Osteoblast (primary cell): ENCODE data around the gene RGS9BP. TPM values are rescaled to one million over a fixed set of nuclear protein-coding genes. Genes with fewer than 3 reads are reported as not detected.

Experiments
- DNase-seq: peaks from one replicate; pipeline ENCODE4 v3.0.0; 2011; ENCODE audit warnings: low spot score, mixed read lengths; ENCODE audit not compliant: insufficient read length; ENCODE audit errors: missing footprints
- H2AFZ ChIP-seq: 2 replicates; pipeline ENCODE4 v1.6.0; 2011; ENCODE audit warnings: mild to moderate bottlenecking, low read length
- H3K27ac ChIP-seq: 2 replicates; pipeline ENCODE4 v1.5.1; 2011; ENCODE audit warnings: mild to moderate bottlenecking, low read depth, low read length, moderate library complexity
- H3K27me3 ChIP-seq: 2 replicates; pipeline ENCODE4 v1.6.0; 2012; ENCODE audit warnings: mild to moderate bottlenecking, control low read depth, inconsistent platforms, low read length, moderate library complexity; ENCODE audit not compliant: insufficient read depth
- H3K36me3 ChIP-seq: 2 replicates; pipeline ENCODE4 v1.5.1; 2011; ENCODE audit warnings: mild to moderate bottlenecking, low read length, control low read depth, moderate library complexity; ENCODE audit not compliant: insufficient read depth
- H3K4me1 ChIP-seq: 2 replicates; pipeline ENCODE4 v1.5.1; 2011; ENCODE audit warnings: mild to moderate bottlenecking, low read length, control low read depth, moderate library complexity; ENCODE audit not compliant: insufficient read depth
- H3K4me2 ChIP-seq: 2 replicates; pipeline ENCODE4 v1.6.0; 2011; ENCODE audit warnings: mild to moderate bottlenecking, low read length; ENCODE audit not compliant: insufficient read depth
- H3K4me3 ChIP-seq: fragments of 200-600 bp; sonication (generic); 3 replicates; pipeline ENCODE4 v1.5.1; 2012; ENCODE audit warnings: mild to moderate bottlenecking, low read length, inconsistent platforms; ENCODE audit not compliant: insufficient read depth
- H3K79me2 ChIP-seq: 2 replicates; pipeline ENCODE4 v1.6.0; 2012; ENCODE audit warnings: mild to moderate bottlenecking, low read length, control low read depth, inconsistent platforms; ENCODE audit not compliant: insufficient read depth
- H3K9me3 ChIP-seq: 2 replicates; pipeline ENCODE4 v1.5.1; 2011; ENCODE audit warnings: low read depth, low read length, control low read depth
- H4K20me1 ChIP-seq: 2 replicates; pipeline ENCODE4 v1.6.0; 2012; ENCODE audit warnings: mild to moderate bottlenecking, low read length, control low read depth; ENCODE audit not compliant: insufficient read depth
- CTCF ChIP-seq: IDR thresholded peaks from 2 replicates; pipeline ENCODE4 v1.5.1; 2011; ENCODE audit warnings: mild to moderate bottlenecking, low read depth, low read length, moderate library complexity; ENCODE audit errors: extremely low read depth
- total RNA-seq: library from RNA; depleted of rRNA; stranded (reverse); fragments of >200 nt; gene quantifications from 2 replicates; pipeline ENCODE4 v1.2.3, GENCODE V29; 2012

RGS9BP gene
- total RNA-seq, 1 donor = 0.72 TPM

GRCh38 chr19:32682317-32682716 is 6.7 kb downstream of the RGS9BP start:
- Histone ChIP-seq H3K4me2 (no peak overlapping the region), H3K36me3 (no peaks in the 10 kb centered on the region), H3K27me3 (peaks cover 6% of the 10 kb centered on the region), H3K79me2 (no peaks in the 10 kb centered on the region), H3K9me3 (no peaks in the 10 kb centered on the region), H4K20me1 (no peaks in the 10 kb centered on the region), H3K27ac (no peak overlapping the region), H3K4me1 (no peaks in the 10 kb centered on the region), H2AFZ (no peak overlapping the region), H3K4me3 (no peak overlapping the region)
- TF ChIP-seq CTCF = no peak
- DNase-seq = no peak

GRCh38 chr19:32686847-32687475 is 11.3 kb downstream of the RGS9BP start:
- no peak overlapping the region for H3K27ac ChIP-seq
- no peak overlapping the region for H3K4me3 ChIP-seq
- H3K9me3 ChIP-seq = no peaks in the 10 kb centered on the region
- DNase-seq = no peak
- no peaks in the 10 kb centered on the region for H4K20me1 ChIP-seq
- H2AFZ ChIP-seq = no peak overlapping the region
- H3K79me2 ChIP-seq = peaks cover 6% of the 10 kb centered on the region
- H3K36me3 ChIP-seq = no peaks in the 10 kb centered on the region
- no peaks in the 10 kb centered on the region for H3K27me3 ChIP-seq
- H3K4me2 ChIP-seq = no peak overlapping the region
- H3K4me1 ChIP-seq = peaks cover 6% of the 10 kb centered on the region
- no peak for TF ChIP-seq CTCF

GRCh38 chr19:32687681-32688080 is 12.0 kb downstream of the RGS9BP start:
- no peaks in the 10 kb centered on the region for H3K27me3 ChIP-seq
- H2AFZ ChIP-seq = no peak overlapping the region
- H4K20me1 ChIP-seq = no peaks in the 10 kb centered on the region
- H3K36me3 ChIP-seq = no peaks in the 10 kb centered on the region
- H3K27ac ChIP-seq = no peak overlapping the region
- no peak for DNase-seq
- TF ChIP-seq CTCF = no peak
- H3K4me1 ChIP-seq = peaks cover 9% of the 10 kb centered on the region
- H3K79me2 ChIP-seq = peaks cover 13% of the 10 kb centered on the region
- no peak overlapping the region for H3K4me3 ChIP-seq
- no peak overlapping the region for H3K4me2 ChIP-seq
- no peaks in the 10 kb centered on the region for H3K9me3 ChIP-seq

GRCh38 chr19:32688311-32688710 is 12.7 kb downstream of the RGS9BP start:
- Histone ChIP-seq H3K4me3 (no peak overlapping the region), H3K9me3 (no peaks in the 10 kb centered on the region), H3K4me2 (no peak overlapping the region), H3K36me3 (no peaks in the 10 kb centered on the region), H3K27ac (no peak overlapping the region), H3K79me2 (peaks cover 19% of the 10 kb centered on the region), H4K20me1 (peaks cover 2% of the 10 kb centered on the region), H3K4me1 (peaks cover 14% of the 10 kb centered on the region), H3K27me3 (no peaks in the 10 kb centered on the region), H2AFZ (no peak overlapping the region)
- no peak for TF ChIP-seq CTCF
- DNase-seq = no peak
